C4-2B (cell line): Measurements from ENCODE around the gene HOXB7.

Experiments
- CTCF ChIP-seq: fragments of 450-650 bp; conservative IDR thresholded peaks from 2 replicates; pipeline ENCODE4 v1.5.1; 2017; ENCODE audit warnings: mild to moderate bottlenecking
- ZFX ChIP-seq: fragments of 450-650 bp; IDR thresholded peaks from 2 replicates; pipeline ENCODE4 v1.6.1; 2017

- TF ChIP-seq CTCF: no peak
- no peak for TF ChIP-seq ZFX
Measured at GRCh38 chr17:48609033-48609432, 1.8 kb downstream of the HOXB7 start.
